Ascending aorta (tissue), 2 donors: ENCODE data around the gene GMCL2. TPM values are rescaled to one million over a fixed set of nuclear protein-coding genes. Genes with fewer than 3 reads are reported as not detected.

Experiments
- DNase-seq, 2 donors: peaks; one replicate each; pipeline ENCODE4 v3.0.0-alpha.2; 2019; ENCODE audit warnings: low spot score in 2 of 2
- H3K27ac ChIP-seq, 2 donors: fragments of 200-600 bp; sonication (generic); one replicate each; pipeline ENCODE4 v1.5.1; 2016 to 2017; ENCODE audit warnings: mild to moderate bottlenecking in 1 of 2
- H3K27me3 ChIP-seq: fragments of 200-600 bp; sonication (generic); one replicate; pipeline ENCODE4 v1.5.1; 2017
- H3K36me3 ChIP-seq, 2 donors: fragments of 200-600 bp; sonication (generic); one replicate each; pipeline ENCODE4 v1.5.1; 2016
- H3K4me1 ChIP-seq, 2 donors: fragments of 200-600 bp; sonication (generic); one replicate each; pipeline ENCODE4 v1.5.1; 2016 to 2017; ENCODE audit warnings: mild to moderate bottlenecking in 1 of 2
- H3K4me3 ChIP-seq, 2 donors: fragments of 200-600 bp; sonication (generic); one replicate each; pipeline ENCODE4 v1.5.1; 2016 to 2017; ENCODE audit warnings: mild to moderate bottlenecking in 1 of 2
- H3K9me3 ChIP-seq, 2 donors: fragments of 200-600 bp; sonication (generic); one replicate each; pipeline ENCODE4 v1.5.1; 2016
- CTCF ChIP-seq, 3 experiments: fragments of 200-600 bp in 2 of 3; fragments of 450-650 bp in 1 of 3; sonication (generic) in 2 of 3; IDR thresholded peaks; one replicate each; pipeline ENCODE4 v1.5.1; 2016 to 2019; ENCODE audit warnings: antibody characterized with exemption in 3 of 3, mild to moderate bottlenecking in 1 of 3, moderate library complexity in 1 of 3
- intact Hi-C: fragments of 100-400 bp; cut with DNase I; formaldehyde crosslinking; loops from one replicate; pipeline ENCODE4 v1.15.1; 2023
- total RNA-seq: library from RNA; depleted of rRNA; stranded (reverse); fragments of >200 nt; gene quantifications from one replicate; pipeline ENCODE4 v1.1.0, GENCODE V29; 2016

The GMCL2 gene
- total RNA-seq, 1 donor from 2014 or later, result not detected

DNA sequence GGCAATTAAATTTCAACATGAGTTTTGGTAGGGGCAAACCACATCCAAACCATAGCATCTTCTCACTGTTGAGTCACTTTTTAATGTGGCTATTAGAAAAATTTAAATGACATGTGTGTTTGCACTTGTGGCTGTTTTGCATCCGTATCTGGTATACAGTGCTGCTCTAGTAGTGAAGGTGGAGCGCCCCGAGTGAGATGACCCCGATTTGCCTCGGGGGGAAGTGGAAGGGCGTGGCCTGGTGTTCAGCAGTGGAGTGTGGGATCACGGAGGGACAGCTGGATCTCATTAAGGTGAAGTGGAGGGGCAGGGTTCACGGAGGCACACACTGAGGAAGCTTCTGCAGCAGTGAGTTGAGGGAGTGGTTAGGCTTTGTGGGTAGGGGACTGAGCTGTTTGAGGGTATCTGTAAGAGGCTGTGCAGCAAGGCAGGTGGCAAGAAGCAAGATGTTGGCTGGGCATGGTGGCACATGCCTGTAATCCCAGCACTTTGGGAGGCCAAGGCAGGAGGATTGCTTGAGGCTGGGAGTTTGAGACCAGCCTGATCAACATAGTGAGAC lies 6.2 kb upstream of the GMCL2 start:
- H3K27ac ChIP-seq, result no peak overlapping the region
- DNase-seq, result no peak
- no peaks in the 10 kb centered on the region for H3K4me1 ChIP-seq
- H3K36me3 ChIP-seq, result no peaks in the 10 kb centered on the region
- H3K27me3 ChIP-seq, result no peaks in the 10 kb centered on the region
- no peak overlapping the region for H3K4me3 ChIP-seq
- no peaks in the 10 kb centered on the region for H3K9me3 ChIP-seq
- no peak for TF ChIP-seq CTCF (IDR thresholded peaks at IDR 0.05)
- intact Hi-C loops, result no loop called here

GRCh38 chr5:178192787-178193186 lies 5.6 kb upstream of the GMCL2 start:
- no peaks in the 10 kb centered on the region for H3K27me3 ChIP-seq
- no peaks in the 10 kb centered on the region for H3K4me1 ChIP-seq
- H3K27ac ChIP-seq, result no peak overlapping the region
- DNase-seq, result no peak
- H3K4me3 ChIP-seq, result no peak overlapping the region
- no peak for TF ChIP-seq CTCF (IDR thresholded peaks at IDR 0.05)
- H3K9me3 ChIP-seq, result no peaks in the 10 kb centered on the region
- intact Hi-C loops, result no loop called here
- no peaks in the 10 kb centered on the region for H3K36me3 ChIP-seq

GRCh38 chr5:178192244-178192643 lies 5.1 kb upstream of the GMCL2 start:
- H3K9me3 ChIP-seq, result no peaks in the 10 kb centered on the region
- no peaks in the 10 kb centered on the region for H3K36me3 ChIP-seq
- intact Hi-C loops, result no loop called here
- DNase-seq, result no peak
- H3K4me3 ChIP-seq, result no peak overlapping the region
- TF ChIP-seq CTCF (IDR thresholded peaks at IDR 0.05), result no peak
- H3K4me1 ChIP-seq, result no peaks in the 10 kb centered on the region
- H3K27ac ChIP-seq, result no peak overlapping the region
- H3K27me3 ChIP-seq, result no peaks in the 10 kb centered on the region

GRCh38 chr5:178191661-178192060 lies 4.5 kb upstream of the GMCL2 start:
- DNase-seq, result no peak
- Histone ChIP-seq H3K4me1 (no peaks in the 10 kb centered on the region), H3K4me3 (no peak overlapping the region), H3K9me3 (no peaks in the 10 kb centered on the region), H3K27me3 (no peaks in the 10 kb centered on the region), H3K36me3 (no peaks in the 10 kb centered on the region), H3K27ac (no peak overlapping the region)
- TF ChIP-seq CTCF (IDR thresholded peaks at IDR 0.05), result no peak
- intact Hi-C loops, result no loop called here

GRCh38 chr5:178189433-178189832 lies 2.3 kb upstream of the GMCL2 start:
- Histone ChIP-seq H3K9me3 (no peaks in the 10 kb centered on the region), H3K36me3 (no peaks in the 10 kb centered on the region), H3K27me3 (no peaks in the 10 kb centered on the region), H3K4me3 (no peak overlapping the region), H3K27ac (no peak overlapping the region), H3K4me1 (no peaks in the 10 kb centered on the region)
- intact Hi-C loops, result no loop called here
- no peak for DNase-seq
- no peak for TF ChIP-seq CTCF (IDR thresholded peaks at IDR 0.05)

GRCh38 chr5:178186427-178186826 lies 744 bp downstream of the GMCL2 start:
- TF ChIP-seq CTCF (IDR thresholded peaks at IDR 0.05), result no peak
- no peaks in the 10 kb centered on the region for H3K27me3 ChIP-seq
- no peak overlapping the region for H3K4me3 ChIP-seq
- no peak overlapping the region for H3K27ac ChIP-seq
- no peaks in the 10 kb centered on the region for H3K9me3 ChIP-seq
- DNase-seq, result no peak
- intact Hi-C loops, result no loop called here
- H3K36me3 ChIP-seq, result no peaks in the 10 kb centered on the region
- H3K4me1 ChIP-seq, result no peaks in the 10 kb centered on the region
